Karpas-422 (cell line): Measurements from ENCODE around the gene UQCR11. TPM values are rescaled to one million over a fixed set of nuclear protein-coding genes. Genes with fewer than 3 reads are reported as not detected.
A peak's percentile ranks its signal among the peaks of the same experiment; 100 is the strongest.

Experiments used
- DNase-seq: peaks from one replicate; pipeline ENCODE4 v3.0.0-alpha.2; 2015
- H2AFZ ChIP-seq: fragments of 200-600 bp; sonication (generic); 2 replicates; pipeline ENCODE4 v1.6.1; 2014; ENCODE audit warnings: antibody characterized with exemption, low read length, mixed read lengths
- H3K27ac ChIP-seq: fragments of 200-600 bp; sonication (generic); 2 replicates; pipeline ENCODE4 v1.5.1; 2014; ENCODE audit warnings: mild to moderate bottlenecking, low read length, moderate library complexity
- H3K27me3 ChIP-seq: fragments of 200-600 bp; sonication (generic); 2 replicates; pipeline ENCODE4 v1.6.1; 2014; ENCODE audit warnings: low read length, mixed read lengths
- H3K36me3 ChIP-seq: fragments of 200-600 bp; sonication (generic); 2 replicates; pipeline ENCODE4 v1.6.1; 2014; ENCODE audit warnings: low read length, mixed read lengths; ENCODE audit not compliant: insufficient read depth
- H3K4me1 ChIP-seq: fragments of 200-600 bp; sonication (generic); 2 replicates; pipeline ENCODE4 v1.6.1; 2014; ENCODE audit warnings: mild to moderate bottlenecking, low read length, mixed read lengths
- H3K4me2 ChIP-seq: fragments of 200-600 bp; sonication (generic); 2 replicates; pipeline ENCODE4 v1.6.1; 2014; ENCODE audit warnings: low read length, low read depth, mild to moderate bottlenecking; ENCODE audit not compliant: poor library complexity, severe bottlenecking
- H3K4me3 ChIP-seq: fragments of 200-600 bp; sonication (generic); 2 replicates; pipeline ENCODE4 v1.5.1; 2014; ENCODE audit warnings: mild to moderate bottlenecking, antibody characterized with exemption, low read length, mixed read lengths
- H3K79me2 ChIP-seq: fragments of 200-600 bp; sonication (generic); 2 replicates; pipeline ENCODE4 v1.6.1; 2014; ENCODE audit warnings: mild to moderate bottlenecking, low read length, mixed read lengths
- H3K9ac ChIP-seq: fragments of 200-600 bp; sonication (generic); 2 replicates; pipeline ENCODE4 v1.6.0; 2014; ENCODE audit warnings: low read length
- H3K9me2 ChIP-seq: fragments of 200-600 bp; sonication (generic), shearing (Covaris generic); replicated peaks from 2 replicates; pipeline ENCODE4 v1.6.0; 2014; ENCODE audit warnings: mild to moderate bottlenecking, low read length, moderate library complexity; ENCODE audit not compliant: insufficient read depth
- H3K9me3 ChIP-seq: fragments of 300-700, 200-600 bp; sonication (generic); 2 replicates; pipeline ENCODE4 v1.6.1; 2014; ENCODE audit warnings: low read length, mixed read lengths
- H4K20me1 ChIP-seq: fragments of 200-600 bp; sonication (generic); 2 replicates; pipeline ENCODE4 v1.6.1; 2014; ENCODE audit warnings: mild to moderate bottlenecking, antibody characterized with exemption, low read length, low read depth; ENCODE audit not compliant: insufficient read depth
- total RNA-seq: library from RNA; depleted of rRNA; stranded (reverse); fragments of >200 nt; shearing (Covaris generic); gene quantifications from 2 replicates; pipeline ENCODE4 v1.2.3, GENCODE V29; 2014; ENCODE audit warnings: low replicate concordance

UQCR11 gene
- total RNA-seq, 1 experiment from 2014 or later: 106 TPM

DNA sequence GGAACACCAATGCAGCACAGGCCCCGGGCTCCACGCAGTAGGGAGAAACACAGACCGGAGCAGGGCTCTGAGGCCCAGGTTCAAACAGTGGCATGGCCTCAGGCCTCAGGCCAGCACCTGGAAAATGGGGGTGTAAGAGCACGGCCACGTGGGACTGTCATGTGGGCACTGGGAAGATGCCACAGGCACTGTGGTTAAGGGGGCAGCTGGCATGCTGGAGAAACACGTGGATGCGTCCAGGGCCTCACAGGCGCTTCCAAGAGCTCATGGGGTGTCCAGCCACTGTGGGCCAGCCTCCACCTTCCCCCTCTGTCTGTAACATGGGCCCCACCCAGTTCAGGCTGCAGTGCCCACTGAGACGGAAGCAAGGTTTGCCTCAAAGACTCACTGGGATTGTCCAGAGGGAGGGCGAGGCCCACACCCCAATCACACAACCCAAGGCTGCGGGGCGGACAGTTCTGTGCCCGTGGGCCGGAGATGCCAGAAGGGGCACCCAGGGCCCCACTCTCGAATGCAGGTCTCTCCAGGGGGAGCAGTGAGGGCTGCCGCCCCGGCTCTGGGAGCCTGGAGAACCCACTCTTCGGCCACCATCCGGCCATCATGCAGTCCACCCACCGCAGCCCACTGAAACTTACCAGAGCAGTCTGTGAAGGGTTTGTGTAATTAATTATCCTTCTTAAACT, 6.3 kb downstream of the UQCR11 start:
- H3K9me2 ChIP-seq: no peaks in the 10 kb centered on the region
- DNase-seq: no peak
- H3K9me3 ChIP-seq: no peaks in the 10 kb centered on the region
- H3K4me3 ChIP-seq: no peak overlapping the region
- peaks cover 15% of the 10 kb centered on the region; the same call in 1 of the 2 replicates for H3K36me3 ChIP-seq
- H3K4me2 ChIP-seq: no peak overlapping the region
- no peak overlapping the region for H3K9ac ChIP-seq
- no peak overlapping the region for H3K27ac ChIP-seq
- peaks cover 18% of the 10 kb centered on the region; the same call in 1 of the 2 replicates for H4K20me1 ChIP-seq
- H3K4me1 ChIP-seq: peaks cover 4% of the 10 kb centered on the region
- no peaks in the 10 kb centered on the region for H3K27me3 ChIP-seq
- H2AFZ ChIP-seq: no peak overlapping the region
- peaks cover 32% of the 10 kb centered on the region for H3K79me2 ChIP-seq

GRCh38 chr19:1593501-1593772, 11.8 kb downstream of the UQCR11 start:
- Histone ChIP-seq H3K79me2 (peaks cover 35% of the 10 kb centered on the region), H3K4me1 (peaks cover 20% of the 10 kb centered on the region), H2AFZ (no peak overlapping the region), H3K27me3 (no peaks in the 10 kb centered on the region), H3K4me2 (peak overlapping the region; percentile 81), H3K9me3 (no peaks in the 10 kb centered on the region), H3K9me2 (no peaks in the 10 kb centered on the region), H3K27ac (peak overlapping the region; percentile 58), H4K20me1 (peaks cover 8% of the 10 kb centered on the region), H3K36me3 (peaks cover 6% of the 10 kb centered on the region; the same call in 1 of the 2 replicates), H3K9ac (peak overlapping the region; percentile 76), H3K4me3 (peak overlapping the region; percentile 74)
- no peak for DNase-seq

DNA sequence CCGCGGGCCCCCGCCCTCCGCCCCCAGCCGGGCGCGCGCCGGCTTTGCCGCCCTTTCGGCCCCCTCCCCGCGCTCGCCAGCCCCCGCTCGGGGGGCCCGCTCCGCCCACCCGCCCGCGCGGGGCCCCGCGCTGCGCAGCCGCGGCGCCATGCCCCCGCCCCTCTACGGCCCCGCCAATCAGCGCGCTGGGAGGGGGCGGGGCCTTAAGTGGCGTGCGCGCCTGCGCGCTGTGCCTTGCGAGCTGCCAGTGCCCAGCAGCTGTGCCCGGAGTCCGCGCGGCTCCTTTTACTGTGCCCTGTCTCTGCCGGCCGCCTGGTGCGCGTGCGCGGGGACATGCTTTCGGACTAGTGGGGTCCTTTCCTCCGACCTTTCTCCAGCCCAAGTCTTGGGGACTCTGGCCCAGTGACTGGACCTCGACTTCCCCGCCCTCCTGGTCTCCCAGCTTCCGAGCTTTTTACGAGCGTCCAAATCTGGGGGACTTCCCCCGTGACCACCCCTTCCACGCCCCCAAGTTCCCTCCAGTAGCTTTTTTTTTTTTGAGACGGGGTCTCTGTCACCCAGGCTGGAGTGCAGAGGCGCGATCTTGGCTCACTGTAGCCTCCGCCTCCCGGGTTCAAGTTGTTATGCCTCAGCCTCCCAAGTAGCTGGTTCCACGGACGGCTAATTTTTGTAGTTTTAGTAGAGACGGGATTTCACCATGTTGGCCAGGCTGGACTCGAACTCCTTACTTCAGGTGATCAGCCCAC, 12.3 kb downstream of the UQCR11 start, which contains the start of gene MBD3:
MBD3 (minus strand) TSS at position 111 of the 746 bp plus-strand sequence. CDS start 234 bp downstream, outside the sequence.
- peak within 1 kb of the TSS; percentile 100 for H3K9ac ChIP-seq
- peak within 1 kb of the TSS; percentile 32; the same call in 1 of the 2 replicates for H2AFZ ChIP-seq
- peaks cover 6% of the 10 kb centered on the region; the same call in 1 of the 2 replicates for H3K36me3 ChIP-seq
- H4K20me1 ChIP-seq: peaks cover 11% of the 10 kb centered on the region
- H3K27me3 ChIP-seq: no peaks in the 10 kb centered on the region
- H3K4me3 ChIP-seq: peak within 1 kb of the TSS; percentile 89
- peaks cover 39% of the 10 kb centered on the region for H3K79me2 ChIP-seq
- no peaks in the 10 kb centered on the region for H3K9me2 ChIP-seq
- DNase-seq: peak; percentile 97
- peak within 1 kb of the TSS; percentile 88 for H3K4me2 ChIP-seq
- no peaks in the 10 kb centered on the region for H3K9me3 ChIP-seq
- peak within 1 kb of the TSS; percentile 95 for H3K27ac ChIP-seq
- peaks cover 20% of the 10 kb centered on the region for H3K4me1 ChIP-seq

GRCh38 chr19:1592024-1592754, 13.1 kb downstream of the UQCR11 start:
- peak overlapping the region; percentile 89 for H3K4me3 ChIP-seq
- peak; percentile 96 for DNase-seq
- peak overlapping the region; percentile 95 for H3K27ac ChIP-seq
- H3K4me2 ChIP-seq: peak overlapping the region; percentile 88
- H3K9me2 ChIP-seq: no peaks in the 10 kb centered on the region
- H4K20me1 ChIP-seq: peaks cover 11% of the 10 kb centered on the region
- no peaks in the 10 kb centered on the region for H3K9me3 ChIP-seq
- H3K27me3 ChIP-seq: no peaks in the 10 kb centered on the region
- H3K36me3 ChIP-seq: peaks cover 5% of the 10 kb centered on the region; the same call in 1 of the 2 replicates
- no peak overlapping the region for H2AFZ ChIP-seq
- peak overlapping the region; percentile 100 for H3K9ac ChIP-seq
- peaks cover 46% of the 10 kb centered on the region for H3K79me2 ChIP-seq
- peaks cover 20% of the 10 kb centered on the region for H3K4me1 ChIP-seq

DNA sequence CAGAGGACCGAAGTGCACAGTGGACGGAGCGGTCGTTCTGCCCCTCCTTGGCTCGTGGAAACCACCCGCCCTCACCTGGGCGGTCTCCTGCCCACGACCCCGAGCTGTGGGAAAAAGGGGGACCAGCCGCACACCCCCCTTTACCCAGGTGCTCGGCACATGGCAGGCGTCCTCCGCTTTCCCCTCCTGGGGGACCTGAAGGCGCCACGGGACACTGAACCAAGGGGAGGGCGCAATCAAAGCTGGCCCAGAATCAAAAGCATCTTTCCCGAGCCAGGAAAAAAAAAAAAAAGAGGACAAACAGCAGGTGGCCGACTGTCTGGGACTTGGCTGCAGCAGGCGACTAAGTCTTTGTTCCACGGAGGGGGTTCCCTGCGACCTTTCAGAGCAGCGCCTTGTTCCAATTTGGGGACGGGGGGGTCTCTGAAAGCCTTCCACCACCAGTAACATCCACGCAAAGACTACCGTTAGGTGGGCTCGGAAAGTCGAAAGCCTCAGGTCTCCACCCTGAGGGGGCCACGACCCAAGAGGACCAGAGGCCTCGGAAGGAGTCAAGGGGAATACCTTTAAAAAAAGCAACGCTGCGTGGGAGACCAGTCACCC, 13.7 kb downstream of the UQCR11 start:
- H3K4me1 ChIP-seq: peaks cover 20% of the 10 kb centered on the region
- no peaks in the 10 kb centered on the region for H3K27me3 ChIP-seq
- H3K79me2 ChIP-seq: peaks cover 48% of the 10 kb centered on the region
- no peaks in the 10 kb centered on the region for H3K9me3 ChIP-seq
- H3K4me2 ChIP-seq: peak overlapping the region; percentile 88
- peak overlapping the region; percentile 95 for H3K27ac ChIP-seq
- peaks cover 3% of the 10 kb centered on the region; the same call in 1 of the 2 replicates for H3K36me3 ChIP-seq
- H4K20me1 ChIP-seq: peaks cover 9% of the 10 kb centered on the region
- no peak overlapping the region for H2AFZ ChIP-seq
- peak overlapping the region; percentile 100 for H3K9ac ChIP-seq
- peak; percentile 67 for DNase-seq
- peak overlapping the region; percentile 89 for H3K4me3 ChIP-seq
- no peaks in the 10 kb centered on the region for H3K9me2 ChIP-seq

DNA sequence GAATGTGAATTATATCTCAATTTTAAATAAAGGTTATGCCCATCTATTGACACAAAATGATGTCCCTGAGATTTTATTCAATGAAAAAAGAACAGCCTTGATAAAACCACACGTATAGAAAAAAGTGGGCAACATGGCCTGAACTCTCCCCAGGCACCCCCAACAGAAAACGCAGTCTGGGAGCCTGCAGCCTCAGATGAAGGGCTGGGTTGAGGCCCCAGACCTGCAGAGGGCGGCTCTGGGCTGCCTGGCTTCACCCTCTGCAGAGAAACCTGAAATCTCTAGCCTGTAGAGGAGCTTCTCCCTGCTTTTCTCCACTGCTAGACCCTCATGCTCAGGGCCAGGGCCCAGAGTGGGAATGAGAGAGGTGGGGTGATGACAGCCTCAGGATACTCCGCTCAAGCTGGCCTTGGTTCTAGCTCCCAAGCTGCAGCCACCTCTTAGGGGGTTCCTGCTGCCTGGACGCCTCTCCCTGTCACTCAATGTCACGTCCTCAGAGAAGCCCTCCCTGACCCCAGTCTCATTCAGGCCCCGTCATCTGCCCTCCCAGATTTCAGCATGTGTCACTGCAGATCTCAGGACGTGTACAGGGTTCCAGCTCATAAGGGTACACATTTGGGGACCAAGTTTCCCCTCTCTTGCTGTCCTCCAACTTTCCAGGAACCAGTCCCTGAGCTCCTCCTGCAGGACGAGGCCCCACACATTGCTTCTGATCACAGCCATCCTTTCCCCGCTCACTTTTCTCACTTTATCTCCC, 14.4 kb downstream of the UQCR11 start:
- H3K27me3 ChIP-seq: no peaks in the 10 kb centered on the region
- peaks cover 20% of the 10 kb centered on the region for H3K4me1 ChIP-seq
- no peak overlapping the region for H2AFZ ChIP-seq
- H3K79me2 ChIP-seq: peaks cover 55% of the 10 kb centered on the region
- peak overlapping the region; percentile 89 for H3K4me3 ChIP-seq
- peaks cover 14% of the 10 kb centered on the region for H4K20me1 ChIP-seq
- DNase-seq: peak; percentile 76
- no peaks in the 10 kb centered on the region for H3K9me3 ChIP-seq
- peak overlapping the region; percentile 88 for H3K4me2 ChIP-seq
- H3K9ac ChIP-seq: peak overlapping the region; percentile 100
- H3K9me2 ChIP-seq: no peaks in the 10 kb centered on the region
- H3K36me3 ChIP-seq: peaks cover 3% of the 10 kb centered on the region; the same call in 1 of the 2 replicates
- H3K27ac ChIP-seq: peak overlapping the region; percentile 95

GRCh38 chr19:1587872-1588271, 17.4 kb downstream of the UQCR11 start:
- Histone ChIP-seq H3K9me3 (no peaks in the 10 kb centered on the region), H3K4me3 (no peak overlapping the region), H4K20me1 (peaks cover 22% of the 10 kb centered on the region), H3K79me2 (peaks cover 57% of the 10 kb centered on the region), H3K27ac (no peak overlapping the region), H3K27me3 (no peaks in the 10 kb centered on the region), H3K4me1 (peaks cover 12% of the 10 kb centered on the region), H3K4me2 (no peak overlapping the region), H3K36me3 (peaks cover 3% of the 10 kb centered on the region; the same call in 1 of the 2 replicates), H3K9ac (no peak overlapping the region), H2AFZ (no peak overlapping the region), H3K9me2 (no peaks in the 10 kb centered on the region)
- DNase-seq: no peak
